Coronary artery (tissue), 2 donors: ENCODE data around the gene DNAJC7.

Experiments
- DNase-seq: peaks from one replicate; pipeline ENCODE4 v3.0.0-alpha.2; 2017; ENCODE audit warnings: low spot score
- H3K27ac ChIP-seq, 2 donors: fragments of 200-600 bp; sonication (generic); one replicate each; pipeline ENCODE4 v1.5.1; 2016 to 2019
- H3K4me3 ChIP-seq: fragments of 200-600 bp; sonication (generic); 2 replicates; pipeline ENCODE4 v1.5.1; 2016; ENCODE audit warnings: mild to moderate bottlenecking, moderate library complexity
- TF ChIP-seq, protein P1 (sequence below): fragments of 200-600 bp; sonication (generic); IDR thresholded peaks from one replicate; pipeline ENCODE4 v1.5.1; 2019; ENCODE audit warnings: antibody characterized with exemption

The DNAJC7 gene

DNA sequence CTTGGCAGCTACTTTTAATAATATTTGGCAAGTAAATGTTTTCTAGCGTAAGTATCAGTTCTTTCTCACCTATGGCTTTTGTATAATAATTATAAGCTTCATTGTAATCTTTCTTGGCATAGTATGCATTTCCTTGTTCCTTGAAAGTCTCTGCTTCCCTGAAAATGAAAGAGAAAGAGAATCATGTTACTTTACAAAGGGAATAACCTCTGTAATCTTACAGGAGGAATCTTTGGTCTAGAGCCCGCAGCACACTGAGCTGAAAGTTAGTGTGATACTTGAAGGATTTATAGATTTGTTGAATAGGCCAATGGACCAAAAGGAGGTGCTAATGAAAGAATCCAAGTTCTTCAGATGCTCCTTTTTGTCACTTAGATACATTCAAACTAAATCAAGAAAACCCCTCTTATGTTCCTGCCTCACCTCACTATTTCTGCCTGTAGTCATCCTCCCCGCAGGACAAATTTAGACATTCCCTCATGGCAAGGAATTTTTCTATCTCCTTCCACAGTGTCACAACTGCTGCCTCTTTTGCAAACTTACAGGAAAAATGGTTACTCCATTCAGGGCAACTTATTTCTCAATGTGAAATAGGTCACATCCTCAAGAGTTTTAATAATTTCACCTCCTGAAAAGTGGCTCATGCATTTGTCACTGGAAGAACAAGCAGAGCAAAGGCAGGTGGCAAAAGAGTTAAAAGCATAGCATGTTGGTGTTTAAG is 16.7 kb downstream of the DNAJC7 start:
- TF ChIP-seq, protein P1, sequence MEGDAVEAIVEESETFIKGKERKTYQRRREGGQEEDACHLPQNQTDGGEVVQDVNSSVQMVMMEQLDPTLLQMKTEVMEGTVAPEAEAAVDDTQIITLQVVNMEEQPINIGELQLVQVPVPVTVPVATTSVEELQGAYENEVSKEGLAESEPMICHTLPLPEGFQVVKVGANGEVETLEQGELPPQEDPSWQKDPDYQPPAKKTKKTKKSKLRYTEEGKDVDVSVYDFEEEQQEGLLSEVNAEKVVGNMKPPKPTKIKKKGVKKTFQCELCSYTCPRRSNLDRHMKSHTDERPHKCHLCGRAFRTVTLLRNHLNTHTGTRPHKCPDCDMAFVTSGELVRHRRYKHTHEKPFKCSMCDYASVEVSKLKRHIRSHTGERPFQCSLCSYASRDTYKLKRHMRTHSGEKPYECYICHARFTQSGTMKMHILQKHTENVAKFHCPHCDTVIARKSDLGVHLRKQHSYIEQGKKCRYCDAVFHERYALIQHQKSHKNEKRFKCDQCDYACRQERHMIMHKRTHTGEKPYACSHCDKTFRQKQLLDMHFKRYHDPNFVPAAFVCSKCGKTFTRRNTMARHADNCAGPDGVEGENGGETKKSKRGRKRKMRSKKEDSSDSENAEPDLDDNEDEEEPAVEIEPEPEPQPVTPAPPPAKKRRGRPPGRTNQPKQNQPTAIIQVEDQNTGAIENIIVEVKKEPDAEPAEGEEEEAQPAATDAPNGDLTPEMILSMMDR: no peak
- H3K27ac ChIP-seq: no peak overlapping the region
- H3K4me3 ChIP-seq: no peak overlapping the region
- no peak for DNase-seq

DNA sequence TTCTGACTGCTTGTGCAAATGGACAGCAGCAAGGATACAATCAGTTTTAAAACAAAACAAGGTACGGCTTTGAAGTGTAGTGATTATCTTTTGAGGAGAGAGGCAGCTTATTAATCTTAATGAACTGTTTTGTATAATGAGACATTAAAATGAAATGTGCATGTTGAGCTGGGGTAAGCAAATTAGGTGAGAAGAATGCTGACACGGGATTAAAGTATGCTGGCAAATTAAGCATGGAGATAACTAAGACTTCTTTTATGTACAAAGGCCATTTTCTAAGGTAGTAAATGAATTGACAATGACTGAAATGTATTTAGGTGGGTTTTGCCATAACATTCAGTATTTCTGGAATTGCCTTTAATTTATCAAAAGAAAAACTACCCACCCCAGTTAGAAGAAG is 18.7 kb downstream of the DNAJC7 start:
- Histone ChIP-seq H3K27ac (no peak overlapping the region), H3K4me3 (no peak overlapping the region)
- DNase-seq: no peak
- TF ChIP-seq, protein P1: no peak

DNA sequence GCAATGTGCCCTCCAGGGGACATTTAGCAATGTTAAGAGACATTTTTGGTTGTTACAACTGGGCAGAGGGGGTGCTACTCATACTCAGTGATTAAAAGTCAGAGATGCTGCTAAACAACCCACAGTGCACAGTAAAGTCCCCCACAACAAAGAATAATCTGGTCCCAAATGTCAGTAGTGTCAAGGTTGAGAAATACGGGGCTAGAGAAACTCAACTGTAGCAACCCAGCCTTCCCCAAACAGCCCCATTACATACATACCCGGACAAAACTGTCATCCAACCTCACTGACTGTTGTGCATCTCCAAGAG is 20.4 kb downstream of the DNAJC7 start:
- Histone ChIP-seq H3K27ac (no peak overlapping the region), H3K4me3 (no peak overlapping the region)
- DNase-seq: no peak
- TF ChIP-seq, protein P1: no peak

DNA sequence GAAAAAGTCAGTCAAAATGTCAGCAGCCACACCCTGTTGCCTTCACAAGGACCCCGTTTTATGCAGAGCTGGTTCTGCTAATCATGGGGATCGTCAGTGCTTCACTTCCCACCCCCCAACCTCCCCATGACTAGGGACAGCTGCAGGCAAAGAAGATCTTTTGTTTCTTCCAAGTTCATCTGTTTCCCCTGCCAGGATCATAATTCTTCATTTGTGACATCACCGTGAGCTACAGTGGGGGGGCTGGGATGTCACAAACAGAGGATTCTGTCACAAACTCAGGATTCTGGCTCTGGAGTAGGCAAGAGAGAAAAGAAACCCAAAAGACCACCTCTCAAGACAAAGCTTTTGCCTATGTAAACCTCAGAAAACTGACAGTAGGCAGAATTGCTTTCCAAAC is 24.7 kb downstream of the DNAJC7 start:
- no peak for DNase-seq
- H3K4me3 ChIP-seq: no peak overlapping the region
- TF ChIP-seq, protein P1: no peak
- H3K27ac ChIP-seq: peak overlapping the region in 1 of 2 donors; percentile 22

DNA sequence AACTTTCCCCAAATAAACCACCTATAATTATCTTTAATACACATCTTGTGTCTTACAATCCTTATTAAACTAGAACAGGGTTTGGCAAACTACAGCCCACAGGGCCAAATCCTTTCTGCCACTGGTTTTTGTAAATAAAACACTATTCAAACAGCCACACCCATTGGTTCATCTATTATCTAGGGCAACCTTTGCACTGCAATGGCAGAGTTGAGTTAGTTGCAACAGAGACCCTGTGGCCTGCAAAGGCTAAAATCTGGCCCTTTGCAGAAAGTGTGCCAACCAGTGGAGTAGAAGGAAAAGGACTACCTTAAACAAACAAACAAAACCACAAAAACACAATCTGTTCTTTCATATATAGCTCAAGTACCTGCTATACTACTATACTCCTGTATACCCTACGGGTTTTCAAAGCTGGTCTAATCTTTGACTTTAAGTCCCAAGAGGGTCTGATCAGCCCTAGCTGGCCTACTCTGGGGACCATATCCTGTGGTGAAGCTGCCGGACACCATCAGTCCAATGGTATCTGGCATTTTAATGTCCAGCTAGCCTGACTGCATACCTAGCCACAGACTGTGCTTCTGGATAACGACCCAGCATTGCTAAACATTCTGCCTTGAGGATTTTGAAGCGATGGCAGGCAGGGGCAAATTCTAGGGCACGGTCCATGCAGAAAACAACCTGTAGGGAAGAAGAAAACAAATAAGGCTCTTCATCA is 27.4 kb downstream of the DNAJC7 start:
- no peak for DNase-seq
- no peak overlapping the region for H3K27ac ChIP-seq
- H3K4me3 ChIP-seq: no peak overlapping the region
- TF ChIP-seq, protein P1: no peak

DNA sequence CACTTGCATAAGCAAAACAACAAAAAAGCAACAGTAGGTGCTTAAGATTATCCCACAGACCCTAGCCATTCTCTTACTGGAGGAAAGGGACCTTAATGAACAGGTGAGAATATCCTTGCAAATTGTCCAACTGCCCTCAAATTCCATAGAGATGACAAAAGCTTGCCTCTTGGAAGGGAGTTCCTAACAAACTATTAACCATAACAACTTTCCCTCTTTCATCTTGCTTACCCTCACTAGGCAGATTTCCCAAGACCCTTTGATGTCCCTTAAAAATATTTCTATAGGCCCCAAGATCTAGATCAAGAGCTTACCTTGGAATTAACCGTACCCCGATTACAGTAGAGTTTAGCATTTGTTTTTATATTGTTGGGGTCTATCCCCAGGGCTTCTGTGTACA is 28.8 kb downstream of the DNAJC7 start:
- no peak for DNase-seq
- Histone ChIP-seq H3K27ac (no peak overlapping the region), H3K4me3 (no peak overlapping the region)
- TF ChIP-seq, protein P1: no peak

DNA sequence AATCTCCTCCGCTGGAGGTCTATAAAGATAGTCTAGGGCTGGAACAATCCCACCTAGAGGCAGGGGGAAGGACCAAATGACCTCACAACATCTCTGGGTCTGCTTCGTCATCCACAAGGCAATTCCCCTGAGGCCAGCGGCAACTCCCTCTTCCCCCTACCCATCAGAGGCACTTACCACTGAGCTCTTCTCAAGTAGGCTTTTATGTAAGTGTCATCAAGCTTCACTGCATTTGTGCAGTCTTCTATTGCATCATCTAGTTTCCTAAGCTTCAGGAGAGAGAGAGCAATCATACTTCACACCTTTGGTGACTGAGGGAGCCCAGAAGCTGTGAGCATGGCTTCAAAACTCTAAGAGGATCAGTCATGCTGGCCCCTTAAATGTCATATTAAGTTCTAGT is 29.6 kb downstream of the DNAJC7 start:
- Histone ChIP-seq H3K4me3 (no peak overlapping the region), H3K27ac (no peak overlapping the region)
- no peak for DNase-seq
- TF ChIP-seq, protein P1: no peak
